GM10248 (cell line): ENCODE measurements around the gene CCDC71.

ENCODE experiments used
- CTCF ChIA-PET: fragments of 300-600 bp; sonication (Branson Sonifier 250); formaldehyde crosslinking; extraction: SDS; loops from one replicate; lab custom pipeline; 2021; ENCODE audit warnings: antibody characterized with exemption; lab: Yijun Ruan, JAX
- POLR2A ChIA-PET: fragments of 350-650 bp; sonication (Branson Sonifier 250); formaldehyde crosslinking; extraction: SDS; loops from one replicate; lab custom pipeline; 2020; ENCODE audit warnings: antibody characterized with exemption; lab: Yijun Ruan, JAX
- DNase-seq: peaks from one replicate; pipeline ENCODE4 v3.0.0; 2012; ENCODE audit errors: extremely low spot score
- TF ChIP-seq, protein P1 (sequence below): IDR thresholded peaks from 2 replicates; pipeline ENCODE4 v1.5.1; 2012; ENCODE audit warnings: mild to moderate bottlenecking, low read depth; ENCODE audit errors: extremely low read depth, missing control alignments, control extremely low read depth

The CCDC71 gene

GRCh38 chr3:49180116-49180515, 14.0 kb upstream of the CCDC71 start:
- TF ChIP-seq, protein P1, sequence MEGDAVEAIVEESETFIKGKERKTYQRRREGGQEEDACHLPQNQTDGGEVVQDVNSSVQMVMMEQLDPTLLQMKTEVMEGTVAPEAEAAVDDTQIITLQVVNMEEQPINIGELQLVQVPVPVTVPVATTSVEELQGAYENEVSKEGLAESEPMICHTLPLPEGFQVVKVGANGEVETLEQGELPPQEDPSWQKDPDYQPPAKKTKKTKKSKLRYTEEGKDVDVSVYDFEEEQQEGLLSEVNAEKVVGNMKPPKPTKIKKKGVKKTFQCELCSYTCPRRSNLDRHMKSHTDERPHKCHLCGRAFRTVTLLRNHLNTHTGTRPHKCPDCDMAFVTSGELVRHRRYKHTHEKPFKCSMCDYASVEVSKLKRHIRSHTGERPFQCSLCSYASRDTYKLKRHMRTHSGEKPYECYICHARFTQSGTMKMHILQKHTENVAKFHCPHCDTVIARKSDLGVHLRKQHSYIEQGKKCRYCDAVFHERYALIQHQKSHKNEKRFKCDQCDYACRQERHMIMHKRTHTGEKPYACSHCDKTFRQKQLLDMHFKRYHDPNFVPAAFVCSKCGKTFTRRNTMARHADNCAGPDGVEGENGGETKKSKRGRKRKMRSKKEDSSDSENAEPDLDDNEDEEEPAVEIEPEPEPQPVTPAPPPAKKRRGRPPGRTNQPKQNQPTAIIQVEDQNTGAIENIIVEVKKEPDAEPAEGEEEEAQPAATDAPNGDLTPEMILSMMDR: no peak
- ChIA-PET POLR2A (interaction anchor here (0.6 kb wide), 1 partner anchor 75 kb away, joined by 3 read pairs; no protein-coding TSS in a partner anchor), CTCF (interaction anchor here (1.0 to 4.4 kb wide), 2 partner anchors 9 to 98 kb away, joined by 3 to 33 read pairs; partner anchors contain the start of gene KLHDC8B)
- no peak for DNase-seq

- TF ChIP-seq, protein P1: no peak
- ChIA-PET CTCF (no interaction called here), POLR2A (no interaction called here)
- no peak for DNase-seq
These were observed 10.9 kb upstream of the CCDC71 start for GRCh38 chr3:49177073-49177472.

GRCh38 chr3:49175530-49175929, 9.4 kb upstream of the CCDC71 start:
- DNase-seq: no peak
- POLR2A ChIA-PET: interaction anchor here (0.6 kb wide), 1 partner anchor 573 kb away, joined by 7 read pairs; no protein-coding TSS in a partner anchor
- TF ChIP-seq, protein P1: no peak
- CTCF ChIA-PET: no interaction called here

DNA sequence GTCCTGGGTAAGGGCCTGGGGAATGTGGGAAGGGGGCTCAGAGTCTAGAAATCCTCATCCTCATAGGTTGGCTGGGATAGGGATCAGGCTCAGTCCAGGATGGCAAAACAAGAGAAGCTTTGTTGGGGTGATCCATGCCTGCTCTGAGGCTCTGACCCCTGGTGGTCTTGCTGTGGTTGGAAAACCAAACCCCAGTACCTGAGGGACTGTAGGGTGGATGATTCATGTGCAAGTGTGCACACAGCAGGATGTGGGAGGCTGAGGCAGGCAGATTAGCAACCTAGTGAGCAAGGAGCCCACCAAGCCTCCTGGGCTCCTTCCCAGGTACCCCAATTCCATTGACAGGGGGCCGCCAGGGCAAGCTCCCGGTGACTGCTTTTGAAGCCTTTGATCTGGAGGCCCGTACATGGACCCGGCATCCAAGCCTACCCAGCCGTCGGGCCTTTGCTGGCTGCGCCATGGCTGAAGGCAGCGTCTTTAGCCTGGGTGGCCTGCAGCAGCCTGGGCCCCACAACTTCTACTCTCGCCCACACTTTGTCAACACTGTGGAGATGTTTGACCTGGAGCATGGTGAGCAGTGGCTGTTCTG, 8.4 kb upstream of the CCDC71 start:
- CTCF ChIA-PET: no interaction called here
- no peak for DNase-seq
- TF ChIP-seq, protein P1: no peak
- POLR2A ChIA-PET: no interaction called here

GRCh38 chr3:49173792-49174170, 7.7 kb upstream of the CCDC71 start:
- CTCF ChIA-PET: interaction anchor here (1.2 kb wide), 1 partner anchor 10 kb away, joined by 3 read pairs; no protein-coding TSS in a partner anchor
- TF ChIP-seq, protein P1: no peak
- no peak for DNase-seq
- POLR2A ChIA-PET: no interaction called here

GRCh38 chr3:49173116-49173791, 7.1 kb upstream of the CCDC71 start:
- CTCF ChIA-PET: interaction anchor here (0.9 to 1.5 kb wide), 4 partner anchors 8 to 271 kb away, joined by 3 to 4 read pairs (median 3); no protein-coding TSS in a partner anchor
- TF ChIP-seq, protein P1: no peak
- DNase-seq: no peak
- POLR2A ChIA-PET: no interaction called here
